Airway epithelial cell (primary cell): Measurements from ENCODE around the gene KRTAP4-16. TPM values are rescaled to one million over a fixed set of nuclear protein-coding genes. Genes with fewer than 3 reads are reported as not detected.

Source experiments
- total RNA-seq: library from RNA; depleted of rRNA; stranded (reverse); fragments of >200 nt; gene quantifications from 2 replicates; pipeline ENCODE4 v1.2.3, GENCODE V29; 2015

KRTAP4-16 gene
- total RNA-seq = not detected in 2 replicates

DNA sequence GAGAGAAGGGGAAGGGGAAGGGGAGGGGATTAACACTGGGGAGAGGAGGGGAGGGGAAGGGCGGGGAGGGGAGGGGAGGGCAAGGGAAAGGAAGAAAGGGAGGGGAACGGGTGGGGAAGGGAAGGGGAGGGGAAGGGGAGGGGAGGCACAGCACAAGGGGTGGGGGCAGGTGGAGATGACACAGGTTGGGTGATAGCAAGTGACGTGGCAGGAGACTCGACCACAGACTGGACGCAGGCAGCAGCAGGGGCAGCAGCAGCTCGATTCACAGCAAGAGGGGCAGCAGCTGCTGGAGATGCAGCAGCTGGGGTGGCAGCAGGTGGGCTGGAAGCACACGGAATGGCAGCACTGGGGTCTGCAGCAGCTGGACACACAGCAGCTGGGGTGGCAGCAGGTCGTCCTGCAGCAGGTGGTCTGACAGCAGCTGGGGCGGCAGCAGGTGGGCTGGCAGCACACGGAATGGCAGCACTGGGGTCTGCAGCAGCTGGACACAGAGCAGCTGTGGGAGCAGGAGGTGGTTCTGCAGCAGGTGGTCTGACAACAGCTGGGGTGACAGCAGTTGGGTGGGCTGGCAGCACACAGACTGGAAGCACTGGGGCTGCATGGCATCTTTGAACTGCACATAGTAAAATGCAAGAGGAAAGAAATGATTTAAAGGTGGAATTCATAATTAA, at the start of gene KRTAP4-16:
Gene KRTAP4-16 (minus strand): TSS at position 624 of the 674 bp plus-strand sequence. CDS start 0 bp downstream, at position 624.

DNA sequence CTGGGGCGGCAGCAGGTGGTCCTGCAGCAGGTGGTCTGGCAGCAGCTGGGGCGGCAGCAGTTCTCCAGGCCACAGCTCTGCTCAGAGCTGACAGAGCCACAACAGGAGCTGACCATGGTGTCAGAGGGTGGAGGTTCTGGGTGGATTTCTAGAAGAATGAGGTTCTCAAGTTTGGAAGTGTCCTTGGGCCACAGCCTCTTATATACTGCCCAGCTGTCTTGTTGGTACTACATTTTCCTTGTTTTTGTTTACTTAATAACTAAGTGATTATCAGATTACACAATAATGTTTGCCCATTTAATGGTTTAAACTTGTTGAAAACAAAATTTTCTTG, 47.6 kb upstream of the KRTAP4-16 start, which contains the start of gene KRTAP4-5:
Gene KRTAP4-5 (minus strand): TSS at position 174 of the 334 bp plus-strand sequence. CDS start 58 bp downstream, at position 116.

DNA sequence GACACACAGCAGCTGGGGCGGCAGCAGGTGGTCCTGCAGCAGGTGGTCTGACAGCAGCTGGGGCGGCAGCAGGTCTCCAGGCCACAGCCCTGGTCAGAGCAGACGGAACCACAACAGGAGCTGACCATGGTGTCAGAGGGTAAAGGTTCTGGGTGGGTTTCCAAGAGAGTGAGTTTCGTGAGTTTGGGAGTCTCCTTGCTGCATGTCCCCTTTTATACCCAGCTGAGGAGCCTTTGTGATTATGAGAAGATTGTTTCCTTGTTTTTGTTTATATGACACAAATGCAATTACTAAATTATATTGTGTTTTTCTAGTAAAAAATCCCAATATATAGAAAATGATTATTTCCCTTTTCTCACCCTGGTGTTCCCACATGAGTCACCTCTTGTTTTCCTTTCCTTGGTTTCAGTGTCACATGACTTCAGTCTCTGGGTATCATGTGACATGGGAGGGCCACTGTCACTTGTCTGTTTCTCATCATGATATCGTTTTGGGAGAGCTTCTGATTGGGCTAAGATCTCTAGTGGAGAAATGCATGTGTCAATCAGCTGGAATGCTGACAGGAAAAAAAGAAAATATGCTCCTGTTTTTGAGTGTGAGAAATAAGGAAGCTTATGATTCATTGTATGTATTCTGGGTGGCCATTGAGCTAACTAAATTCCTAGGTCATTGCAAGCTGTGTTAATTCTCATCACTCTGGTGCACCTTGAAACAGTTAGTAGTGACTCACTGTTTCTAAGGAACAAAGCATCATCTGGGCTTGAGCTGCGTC, 38.5 kb upstream of the KRTAP4-16 start, which contains the start of gene KRTAP4-6:
Gene KRTAP4-6 (minus strand): TSS at position 185 of the 772 bp plus-strand sequence. CDS start 57 bp downstream, at position 128.

DNA sequence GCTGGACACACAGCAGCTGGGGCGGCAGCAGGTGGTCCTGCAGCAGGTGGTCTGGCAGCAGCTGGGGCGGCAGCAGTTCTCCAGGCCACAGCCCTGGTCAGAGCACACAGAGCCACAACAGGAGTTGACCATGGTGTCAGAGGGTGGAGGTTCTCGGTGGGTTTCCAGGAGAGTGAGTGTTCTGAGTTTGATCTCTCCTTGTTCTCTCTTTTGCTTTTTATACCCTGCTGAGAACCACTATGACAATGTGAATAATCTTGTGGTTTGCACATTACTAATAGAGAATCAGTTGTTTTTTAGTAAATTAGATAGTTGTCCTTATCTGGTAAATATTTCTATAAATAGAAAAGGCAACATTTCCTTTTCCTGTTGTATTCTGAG, 22.0 kb upstream of the KRTAP4-16 start, which contains the start of gene KRTAP4-12:
Gene KRTAP4-12 (minus strand): TSS at position 192 of the 381 bp plus-strand sequence. CDS start 60 bp downstream, at position 132.

DNA sequence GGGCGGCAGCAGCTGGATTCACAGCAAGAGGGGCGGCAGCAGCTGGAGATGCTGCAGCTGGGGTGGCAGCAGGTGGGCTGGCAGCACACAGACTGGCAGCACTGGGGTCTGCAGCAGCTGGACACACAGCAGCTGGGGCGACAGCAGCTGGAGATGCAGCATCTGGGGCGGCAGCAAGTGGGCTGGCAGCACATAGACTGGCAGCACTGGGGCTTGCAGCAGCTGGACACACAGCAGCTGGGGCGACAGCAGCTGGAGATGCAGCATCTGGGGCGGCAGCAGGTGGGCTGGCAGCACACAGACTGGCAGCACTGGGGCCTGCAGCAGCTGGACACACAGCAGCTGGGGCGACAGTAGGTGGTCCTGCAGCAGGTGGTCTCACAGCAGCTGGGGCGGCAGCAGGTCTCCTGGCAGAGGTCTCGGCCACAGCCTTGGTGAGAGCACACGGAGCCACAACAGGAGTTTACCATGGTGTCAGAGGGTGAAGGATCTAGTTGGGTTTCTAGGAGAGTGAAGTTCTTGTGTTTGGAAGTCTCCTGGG, 15.9 kb upstream of the KRTAP4-16 start, which contains the start of gene KRTAP4-11:
Gene KRTAP4-11 (minus strand): TSS at position 528 of the 541 bp plus-strand sequence. CDS start 58 bp downstream, at position 470.

DNA sequence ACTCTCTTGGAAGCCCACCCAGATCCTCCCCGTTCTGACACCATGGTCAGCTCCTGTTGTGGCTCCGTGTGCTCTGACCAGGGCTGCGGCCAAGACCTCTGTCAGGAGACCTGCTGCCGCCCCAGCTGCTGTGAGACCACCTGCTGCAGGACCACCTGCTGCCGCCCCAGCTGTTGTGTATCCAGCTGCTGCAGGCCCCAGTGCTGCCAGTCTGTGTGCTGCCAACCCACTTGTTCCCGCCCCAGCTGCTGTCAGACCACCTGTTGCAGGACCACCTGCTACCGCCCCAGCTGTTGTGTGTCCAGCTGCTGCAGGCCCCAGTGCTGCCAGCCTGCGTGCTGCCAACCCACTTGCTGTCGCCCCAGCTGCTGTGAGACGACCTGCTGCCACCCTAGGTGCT, 3.3 kb upstream of the KRTAP4-16 start, which contains the start of gene KRTAP4-9:
Gene KRTAP4-9 (plus strand): TSS at position 43 of the 400 bp plus-strand sequence. CDS start 0 bp downstream, at position 43.

DNA sequence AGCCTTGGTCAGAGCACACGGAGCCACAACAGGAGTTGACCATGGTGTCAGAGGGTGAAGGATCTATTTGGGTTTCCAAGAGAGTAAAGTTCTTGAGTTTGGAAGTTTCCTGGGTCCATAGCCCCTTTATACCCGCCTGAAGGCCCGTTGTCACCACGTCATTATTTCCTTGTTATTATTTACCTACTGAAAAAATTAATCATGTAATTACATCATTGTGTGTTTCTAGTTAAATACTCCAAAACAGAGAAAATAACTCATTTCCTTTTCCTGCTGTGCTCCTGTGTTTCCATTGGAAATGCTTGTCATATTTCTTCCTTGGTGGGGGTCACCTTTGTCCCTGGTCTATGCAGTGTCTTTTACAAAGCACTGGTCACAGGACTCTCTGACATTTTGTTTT, 4.0 kb downstream of the KRTAP4-16 start, which contains the start of gene KRTAP4-8:
Gene KRTAP4-8 (minus strand): TSS at position 101 of the 400 bp plus-strand sequence. CDS start 58 bp downstream, at position 43.

DNA sequence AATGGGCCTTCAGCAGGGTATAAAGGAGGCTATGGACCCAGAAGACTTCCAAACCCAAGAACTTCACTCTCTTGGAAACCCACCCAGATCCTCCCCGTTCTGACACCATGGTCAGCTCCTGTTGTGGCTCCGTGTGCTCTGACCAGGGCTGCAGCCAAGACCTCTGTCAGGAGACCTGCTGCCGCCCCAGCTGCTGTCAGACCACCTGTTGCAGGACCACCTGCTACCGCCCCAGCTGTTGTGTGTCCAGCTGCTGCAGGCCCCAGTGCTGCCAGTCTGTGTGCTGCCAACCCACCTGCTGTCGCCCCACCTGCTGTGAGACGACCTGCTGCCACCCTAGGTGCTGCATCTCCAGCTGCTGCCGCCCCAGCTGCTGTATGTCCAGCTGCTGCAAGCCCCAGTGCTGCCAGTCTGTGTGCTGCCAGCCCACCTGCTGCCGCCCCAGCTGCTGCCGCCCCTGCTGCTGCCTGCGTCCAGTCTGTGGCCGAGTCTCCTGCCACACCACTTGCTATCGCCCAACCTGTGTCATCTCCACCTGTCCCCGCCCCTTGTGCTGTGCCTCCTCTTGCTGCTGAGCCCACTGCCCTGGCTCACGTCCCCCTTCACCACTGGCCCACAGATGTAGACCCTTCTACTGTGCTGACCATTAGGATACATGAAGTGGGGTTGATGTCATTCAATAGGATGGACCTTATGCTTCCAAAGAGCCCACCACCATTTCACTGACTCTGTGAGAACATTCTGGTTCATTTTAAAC, 17.7 kb downstream of the KRTAP4-16 start, which contains the start of gene KRTAP4-7:
Gene KRTAP4-7 (plus strand): TSS at position 51 of the 757 bp plus-strand sequence. CDS start 57 bp downstream, at position 108.

DNA sequence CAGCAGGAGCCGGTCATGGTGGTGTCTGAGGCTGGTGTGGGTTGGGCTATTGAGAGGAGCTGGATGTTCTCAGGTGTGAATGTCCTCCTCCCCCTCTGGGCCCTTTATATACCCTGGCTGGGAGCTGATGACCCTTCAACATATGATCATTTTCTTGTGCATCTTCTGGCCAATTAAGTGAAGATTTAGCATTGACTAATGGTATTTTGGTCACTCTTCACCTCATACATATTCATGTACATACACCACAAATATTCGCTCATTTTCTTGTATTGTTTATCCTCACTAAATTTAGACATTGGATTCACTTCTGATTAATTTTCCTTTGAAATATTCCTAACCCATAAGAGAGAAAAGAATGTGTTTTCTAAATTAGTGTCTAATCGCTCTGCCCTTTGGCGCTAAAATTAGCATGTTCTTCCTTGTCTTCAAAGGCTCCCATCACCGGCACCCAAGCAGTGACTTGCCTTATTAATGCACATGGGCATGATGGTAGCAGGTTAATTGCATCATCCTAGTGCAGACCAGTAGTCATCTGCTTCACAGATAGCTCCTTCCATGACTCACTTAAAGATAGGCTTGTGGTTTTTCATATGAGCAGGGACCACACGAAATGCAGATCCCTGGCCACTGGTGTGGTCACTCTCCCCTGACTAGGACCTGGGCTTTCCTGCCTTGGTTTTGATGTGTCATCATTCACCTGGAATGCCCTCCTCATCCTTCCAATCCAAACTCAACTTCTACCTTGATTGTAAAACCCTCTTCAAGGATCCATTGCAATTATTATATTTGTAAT, 36.0 kb downstream of the KRTAP4-16 start, which contains the start of gene KRTAP2-4:
Gene KRTAP2-4 (minus strand): TSS at position 51 of the 796 bp plus-strand sequence. CDS start 34 bp downstream, at position 17.

DNA sequence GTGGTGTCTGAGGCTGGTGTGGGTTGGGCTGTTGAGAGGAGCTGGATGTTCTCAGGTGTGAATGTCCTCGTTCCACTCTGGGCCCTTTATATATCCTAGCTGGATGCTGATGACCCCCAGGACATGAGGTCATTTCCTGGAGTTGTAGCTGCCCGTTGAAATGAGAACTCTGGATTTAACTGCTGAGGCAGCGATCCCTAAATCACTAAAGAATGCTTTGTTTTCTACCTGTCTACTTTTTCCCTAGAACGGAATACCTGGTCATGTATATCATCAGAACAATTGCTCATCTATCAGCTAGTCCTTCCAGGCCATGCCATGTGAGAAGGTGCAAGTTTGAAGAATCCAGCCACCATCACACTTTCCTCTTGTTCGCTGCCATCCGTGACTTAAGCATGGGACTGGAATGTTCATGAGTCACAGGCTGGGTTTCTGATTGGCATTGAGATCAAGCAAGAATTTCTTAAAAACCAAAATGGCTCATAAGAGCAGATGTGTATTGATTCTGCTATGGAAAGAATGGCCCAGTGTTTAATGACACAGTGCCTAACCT, 41.9 kb downstream of the KRTAP4-16 start, which contains the start of gene KRTAP2-3:
Gene KRTAP2-3 (minus strand): TSS at position 63 of the 553 bp plus-strand sequence. CDS start 64 bp downstream, outside the sequence.

DNA sequence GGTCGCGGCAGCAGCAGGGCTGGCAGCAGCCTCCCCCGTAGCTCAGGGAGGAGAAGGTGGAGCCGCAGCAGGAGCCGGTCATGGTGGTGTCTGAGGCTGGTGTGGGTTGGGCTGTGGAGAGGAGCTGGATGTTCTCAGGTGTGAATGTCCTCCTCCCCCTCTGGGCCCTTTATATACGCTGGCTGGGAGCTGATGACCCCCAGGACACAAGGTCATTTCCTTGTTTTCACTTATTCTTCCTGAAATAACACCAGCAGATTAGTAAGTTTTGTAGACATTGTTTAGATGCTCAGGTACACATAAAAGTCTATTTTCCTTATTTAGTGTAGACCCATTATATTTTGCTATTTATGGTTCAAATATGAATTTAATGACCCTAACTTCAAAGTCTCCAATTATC, 46.9 kb downstream of the KRTAP4-16 start, which contains the start of gene KRTAP2-2:
Gene KRTAP2-2 (minus strand): TSS at position 101 of the 400 bp plus-strand sequence. CDS start 19 bp downstream, at position 82.

Other genes starting within 250 kb of the KRTAP4-16 start
- not detected in 2 replicates for gene KRT12, start 235.0 kb downstream of the KRTAP4-16 start, total RNA-seq
- not detected in 2 replicates for gene KRT20, start 217.0 kb downstream of the KRTAP4-16 start, total RNA-seq
- gene KRT23, start 164.6 kb downstream of the KRTAP4-16 start, total RNA-seq = 35.7 and 36.8 TPM in 2 replicates
- gene KRT39, start 135.3 kb downstream of the KRTAP4-16 start, total RNA-seq = not detected in 2 replicates
- gene KRT40, start 117.9 kb downstream of the KRTAP4-16 start, total RNA-seq = 0.07 TPM in 1 of 2 replicates, not detected in the other
- gene KRTAP3-3, start 108.0 kb downstream of the KRTAP4-16 start, total RNA-seq = not detected in 2 replicates
- gene KRTAP3-2, start 102.3 kb downstream of the KRTAP4-16 start, total RNA-seq = not detected in 2 replicates
- gene KRTAP3-1, start 93.1 kb downstream of the KRTAP4-16 start, total RNA-seq = not detected in 2 replicates
- not detected in 2 replicates for gene KRTAP1-5, start 75.0 kb downstream of the KRTAP4-16 start, total RNA-seq
- gene KRTAP1-4, start 72.0 kb downstream of the KRTAP4-16 start, total RNA-seq = not detected in 2 replicates
- gene KRTAP1-3, start 67.3 kb downstream of the KRTAP4-16 start, total RNA-seq = not detected in 2 replicates
- not detected in 2 replicates for gene KRTAP1-1, start 60.8 kb downstream of the KRTAP4-16 start, total RNA-seq
- not detected in 2 replicates for gene KRTAP2-1, start 54.9 kb downstream of the KRTAP4-16 start, total RNA-seq
- gene KRTAP2-2, start 47.0 kb downstream of the KRTAP4-16 start, total RNA-seq = not detected in 2 replicates
- 0.21 and 0.84 TPM in 2 replicates for gene KRTAP2-3, start 42.1 kb downstream of the KRTAP4-16 start, total RNA-seq
- not detected in 2 replicates for gene KRTAP2-4, start 36.3 kb downstream of the KRTAP4-16 start, total RNA-seq
- gene KRTAP4-7, start 18.1 kb downstream of the KRTAP4-16 start, total RNA-seq = not detected in 2 replicates
- gene KRTAP4-8, start 4.1 kb downstream of the KRTAP4-16 start, total RNA-seq = not detected in 2 replicates
- not detected in 2 replicates for gene KRTAP4-9, start 3.2 kb upstream of the KRTAP4-16 start, total RNA-seq
- not detected in 2 replicates for gene KRTAP4-11, start 16.2 kb upstream of the KRTAP4-16 start, total RNA-seq
- gene KRTAP4-12, start 22.0 kb upstream of the KRTAP4-16 start, total RNA-seq = not detected in 2 replicates
- gene KRTAP4-6, start 38.3 kb upstream of the KRTAP4-16 start, total RNA-seq = not detected in 2 replicates
- gene KRTAP4-5, start 47.6 kb upstream of the KRTAP4-16 start, total RNA-seq = not detected in 2 replicates
- gene KRTAP4-4, start 58.5 kb upstream of the KRTAP4-16 start, total RNA-seq = not detected in 2 replicates
- gene KRTAP4-3, start 66.0 kb upstream of the KRTAP4-16 start, total RNA-seq = not detected in 2 replicates
- gene KRTAP4-2, start 76.0 kb upstream of the KRTAP4-16 start, total RNA-seq = not detected in 2 replicates
- gene KRTAP4-1, start 82.7 kb upstream of the KRTAP4-16 start, total RNA-seq = not detected in 2 replicates
- not detected in 2 replicates for gene KRTAP9-1, start 87.7 kb upstream of the KRTAP4-16 start, total RNA-seq
- not detected in 2 replicates for gene KRTAP9-2, start 124.4 kb upstream of the KRTAP4-16 start, total RNA-seq
- gene KRTAP9-3, start 130.2 kb upstream of the KRTAP4-16 start, total RNA-seq = not detected in 2 replicates
- gene KRTAP9-8, start 135.8 kb upstream of the KRTAP4-16 start, total RNA-seq = not detected in 2 replicates
- not detected in 2 replicates for gene KRTAP9-4, start 147.5 kb upstream of the KRTAP4-16 start, total RNA-seq
- gene KRTAP9-9, start 153.2 kb upstream of the KRTAP4-16 start, total RNA-seq = not detected in 2 replicates
- not detected in 2 replicates for gene KRTAP9-6, start 163.2 kb upstream of the KRTAP4-16 start, total RNA-seq
- not detected in 2 replicates for gene KRTAP9-7, start 173.5 kb upstream of the KRTAP4-16 start, total RNA-seq
- not detected in 2 replicates for gene KRTAP29-1, start 200.6 kb upstream of the KRTAP4-16 start, total RNA-seq
- not detected in 2 replicates for gene KRTAP16-1, start 207.1 kb upstream of the KRTAP4-16 start, total RNA-seq
- gene KRTAP17-1, start 213.5 kb upstream of the KRTAP4-16 start, total RNA-seq = not detected in 2 replicates
- gene KRT33A, start 248.6 kb upstream of the KRTAP4-16 start, total RNA-seq = 0.35 TPM in 1 of 2 replicates, not detected in the other